Measurements from ENCODE around the gene ZFTA. TPM values are rescaled to one million over a fixed set of nuclear protein-coding genes. Genes with fewer than 3 reads are reported as not detected.
"Not testable (repeated sequence)": the region's sequence is repeated elsewhere in the genome, so short reads cannot be mapped to it uniquely, and the experiment has no call there.

ZFTA gene
- total and polyA plus RNA-seq, 4 donors = 1.7 to 12.1 (median 6.8) TPM

DNA sequence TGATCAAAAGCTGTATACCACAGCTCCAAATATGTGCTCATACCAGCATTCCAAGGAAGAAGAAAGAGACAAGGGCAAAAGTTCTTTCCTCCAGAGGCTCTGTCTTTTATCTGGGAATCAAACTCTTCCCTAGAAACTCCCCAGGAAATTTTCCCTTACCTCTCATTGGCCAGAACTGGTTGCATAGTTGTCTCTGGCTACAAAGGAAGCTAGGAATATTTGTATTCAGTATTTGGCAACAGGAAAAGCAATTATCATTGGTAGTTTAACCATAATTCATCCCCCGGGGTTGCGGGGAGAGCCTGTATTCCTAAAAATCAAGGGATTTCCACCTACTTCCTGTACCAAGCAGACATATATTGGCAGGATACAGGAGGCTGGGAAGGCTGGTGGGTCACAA is 10.5 kb upstream of the ZFTA start:
- DNase-seq (ENCODE audit: low spot score) = no peak
- 72% methylated on average over 2 of the region's 2 CpGs for WGBS
- Histone ChIP-seq H3K9ac (ENCODE audit: low read depth in 1 of 2, low read length in 2 of 2) (no peak overlapping the region), H3K36me3 (ENCODE audit: control insufficient read depth in 4 of 4, insufficient read depth in 3 of 4, low read depth in 1 of 4, low read length in 3 of 4) (no peaks in the 10 kb centered on the region), H3K4me3 (ENCODE audit: low read depth in 1 of 3, low read length in 3 of 3) (no peak overlapping the region), H3K4me1 (ENCODE audit: control insufficient read depth in 4 of 4, insufficient read depth in 4 of 4, low read length in 3 of 4) (peaks cover 0 to 2% (median 0%) of the 10 kb centered on the region in 4 donors), H3K9me3 (ENCODE audit: control insufficient read depth in 4 of 4, low read length in 3 of 4) (no peaks in the 10 kb centered on the region), H3K27me3 (ENCODE audit: control insufficient read depth in 4 of 4, insufficient read depth in 4 of 4, low read length in 3 of 4) (no peaks in the 10 kb centered on the region), H3K27ac (ENCODE audit: low read depth in 1 of 2, low read length in 2 of 2) (no peak overlapping the region)
- TF ChIP-seq, protein P1, sequence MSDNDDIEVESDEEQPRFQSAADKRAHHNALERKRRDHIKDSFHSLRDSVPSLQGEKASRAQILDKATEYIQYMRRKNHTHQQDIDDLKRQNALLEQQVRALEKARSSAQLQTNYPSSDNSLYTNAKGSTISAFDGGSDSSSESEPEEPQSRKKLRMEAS (IDR thresholded peaks at IDR 0.05) = no peak
- TF ChIP-seq HNF4A (conservative IDR thresholded peaks at IDR 0.05) (no peak), EGR1 (IDR thresholded peaks at IDR 0.05; ENCODE audit: low read depth in 2 of 2) (no peak), RXRA (IDR thresholded peaks at IDR 0.05) (no peak), GABPA (IDR thresholded peaks at IDR 0.05 in 1 of 2, conservative IDR thresholded peaks at IDR 0.05 in 1 of 2) (no peak), HNF4G (IDR thresholded peaks at IDR 0.05) (no peak), TAF1 (conservative IDR thresholded peaks at IDR 0.05) (no peak), RAD21 (IDR thresholded peaks at IDR 0.05) (no peak), JUND (IDR thresholded peaks at IDR 0.05) (no peak)
- TF ChIP-seq, protein P2, sequence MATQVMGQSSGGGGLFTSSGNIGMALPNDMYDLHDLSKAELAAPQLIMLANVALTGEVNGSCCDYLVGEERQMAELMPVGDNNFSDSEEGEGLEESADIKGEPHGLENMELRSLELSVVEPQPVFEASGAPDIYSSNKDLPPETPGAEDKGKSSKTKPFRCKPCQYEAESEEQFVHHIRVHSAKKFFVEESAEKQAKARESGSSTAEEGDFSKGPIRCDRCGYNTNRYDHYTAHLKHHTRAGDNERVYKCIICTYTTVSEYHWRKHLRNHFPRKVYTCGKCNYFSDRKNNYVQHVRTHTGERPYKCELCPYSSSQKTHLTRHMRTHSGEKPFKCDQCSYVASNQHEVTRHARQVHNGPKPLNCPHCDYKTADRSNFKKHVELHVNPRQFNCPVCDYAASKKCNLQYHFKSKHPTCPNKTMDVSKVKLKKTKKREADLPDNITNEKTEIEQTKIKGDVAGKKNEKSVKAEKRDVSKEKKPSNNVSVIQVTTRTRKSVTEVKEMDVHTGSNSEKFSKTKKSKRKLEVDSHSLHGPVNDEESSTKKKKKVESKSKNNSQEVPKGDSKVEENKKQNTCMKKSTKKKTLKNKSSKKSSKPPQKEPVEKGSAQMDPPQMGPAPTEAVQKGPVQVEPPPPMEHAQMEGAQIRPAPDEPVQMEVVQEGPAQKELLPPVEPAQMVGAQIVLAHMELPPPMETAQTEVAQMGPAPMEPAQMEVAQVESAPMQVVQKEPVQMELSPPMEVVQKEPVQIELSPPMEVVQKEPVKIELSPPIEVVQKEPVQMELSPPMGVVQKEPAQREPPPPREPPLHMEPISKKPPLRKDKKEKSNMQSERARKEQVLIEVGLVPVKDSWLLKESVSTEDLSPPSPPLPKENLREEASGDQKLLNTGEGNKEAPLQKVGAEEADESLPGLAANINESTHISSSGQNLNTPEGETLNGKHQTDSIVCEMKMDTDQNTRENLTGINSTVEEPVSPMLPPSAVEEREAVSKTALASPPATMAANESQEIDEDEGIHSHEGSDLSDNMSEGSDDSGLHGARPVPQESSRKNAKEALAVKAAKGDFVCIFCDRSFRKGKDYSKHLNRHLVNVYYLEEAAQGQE (IDR thresholded peaks at IDR 0.05) = no peak
- TF ChIP-seq, protein P3, sequence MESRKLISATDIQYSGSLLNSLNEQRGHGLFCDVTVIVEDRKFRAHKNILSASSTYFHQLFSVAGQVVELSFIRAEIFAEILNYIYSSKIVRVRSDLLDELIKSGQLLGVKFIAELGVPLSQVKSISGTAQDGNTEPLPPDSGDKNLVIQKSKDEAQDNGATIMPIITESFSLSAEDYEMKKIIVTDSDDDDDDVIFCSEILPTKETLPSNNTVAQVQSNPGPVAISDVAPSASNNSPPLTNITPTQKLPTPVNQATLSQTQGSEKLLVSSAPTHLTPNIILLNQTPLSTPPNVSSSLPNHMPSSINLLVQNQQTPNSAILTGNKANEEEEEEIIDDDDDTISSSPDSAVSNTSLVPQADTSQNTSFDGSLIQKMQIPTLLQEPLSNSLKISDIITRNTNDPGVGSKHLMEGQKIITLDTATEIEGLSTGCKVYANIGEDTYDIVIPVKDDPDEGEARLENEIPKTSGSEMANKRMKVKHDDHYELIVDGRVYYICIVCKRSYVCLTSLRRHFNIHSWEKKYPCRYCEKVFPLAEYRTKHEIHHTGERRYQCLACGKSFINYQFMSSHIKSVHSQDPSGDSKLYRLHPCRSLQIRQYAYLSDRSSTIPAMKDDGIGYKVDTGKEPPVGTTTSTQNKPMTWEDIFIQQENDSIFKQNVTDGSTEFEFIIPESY (IDR thresholded peaks at IDR 0.05) = no peak

DNA sequence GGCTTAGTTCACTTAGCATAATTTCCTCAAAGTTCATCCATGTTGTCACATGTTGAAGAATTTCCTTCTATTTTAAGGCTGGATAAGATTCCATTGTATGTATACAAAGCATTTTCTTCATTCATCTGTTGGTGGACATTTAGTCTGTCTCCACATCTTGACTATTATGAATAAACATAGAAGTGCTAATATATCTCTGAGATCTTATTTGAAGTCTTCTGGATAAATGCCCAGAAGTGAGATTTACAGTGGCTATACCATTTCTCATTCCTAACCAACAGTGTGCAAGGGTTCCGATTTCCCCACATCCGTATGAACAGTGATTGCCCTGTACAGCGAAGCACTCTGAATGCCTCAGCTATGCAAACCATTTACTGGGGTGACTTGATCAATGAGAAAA is 6.6 kb upstream of the ZFTA start:
- no peak overlapping the region for H3K27ac ChIP-seq (ENCODE audit: low read depth in 1 of 2, low read length in 2 of 2)
- no peak overlapping the region for H3K4me3 ChIP-seq (ENCODE audit: low read depth in 1 of 3, low read length in 3 of 3)
- TF ChIP-seq TAF1 (conservative IDR thresholded peaks at IDR 0.05) = no peak
- TF ChIP-seq, protein P2 (IDR thresholded peaks at IDR 0.05) = no peak
- TF ChIP-seq, protein P1 (IDR thresholded peaks at IDR 0.05) = no peak
- TF ChIP-seq, protein P4, sequence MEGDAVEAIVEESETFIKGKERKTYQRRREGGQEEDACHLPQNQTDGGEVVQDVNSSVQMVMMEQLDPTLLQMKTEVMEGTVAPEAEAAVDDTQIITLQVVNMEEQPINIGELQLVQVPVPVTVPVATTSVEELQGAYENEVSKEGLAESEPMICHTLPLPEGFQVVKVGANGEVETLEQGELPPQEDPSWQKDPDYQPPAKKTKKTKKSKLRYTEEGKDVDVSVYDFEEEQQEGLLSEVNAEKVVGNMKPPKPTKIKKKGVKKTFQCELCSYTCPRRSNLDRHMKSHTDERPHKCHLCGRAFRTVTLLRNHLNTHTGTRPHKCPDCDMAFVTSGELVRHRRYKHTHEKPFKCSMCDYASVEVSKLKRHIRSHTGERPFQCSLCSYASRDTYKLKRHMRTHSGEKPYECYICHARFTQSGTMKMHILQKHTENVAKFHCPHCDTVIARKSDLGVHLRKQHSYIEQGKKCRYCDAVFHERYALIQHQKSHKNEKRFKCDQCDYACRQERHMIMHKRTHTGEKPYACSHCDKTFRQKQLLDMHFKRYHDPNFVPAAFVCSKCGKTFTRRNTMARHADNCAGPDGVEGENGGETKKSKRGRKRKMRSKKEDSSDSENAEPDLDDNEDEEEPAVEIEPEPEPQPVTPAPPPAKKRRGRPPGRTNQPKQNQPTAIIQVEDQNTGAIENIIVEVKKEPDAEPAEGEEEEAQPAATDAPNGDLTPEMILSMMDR (IDR thresholded peaks at IDR 0.05; ENCODE audit: low read depth, low read length, missing input control) = no peak
- TF ChIP-seq SP1 (IDR thresholded peaks at IDR 0.05) = no peak
- no peak for TF ChIP-seq JUND (IDR thresholded peaks at IDR 0.05)
- no peak for TF ChIP-seq EGR1 (IDR thresholded peaks at IDR 0.05; ENCODE audit: low read depth in 2 of 2)
- WGBS = 95% methylated on average over 3 of the region's 3 CpGs
- H3K4me1 ChIP-seq (ENCODE audit: control insufficient read depth in 4 of 4, insufficient read depth in 4 of 4, low read length in 3 of 4) = peaks cover 0 to under 1% (median 0%) of the 10 kb centered on the region in 4 donors
- H3K27me3 ChIP-seq (ENCODE audit: control insufficient read depth in 4 of 4, insufficient read depth in 4 of 4, low read length in 3 of 4) = no peaks in the 10 kb centered on the region
- no peaks in the 10 kb centered on the region for H3K9me3 ChIP-seq (ENCODE audit: control insufficient read depth in 4 of 4, low read length in 3 of 4)
- no peaks in the 10 kb centered on the region for H3K36me3 ChIP-seq (ENCODE audit: control insufficient read depth in 4 of 4, insufficient read depth in 3 of 4, low read depth in 1 of 4, low read length in 3 of 4)
- H3K9ac ChIP-seq (ENCODE audit: low read depth in 1 of 2, low read length in 2 of 2) = no peak overlapping the region
- no peak for DNase-seq (ENCODE audit: low spot score)

DNA sequence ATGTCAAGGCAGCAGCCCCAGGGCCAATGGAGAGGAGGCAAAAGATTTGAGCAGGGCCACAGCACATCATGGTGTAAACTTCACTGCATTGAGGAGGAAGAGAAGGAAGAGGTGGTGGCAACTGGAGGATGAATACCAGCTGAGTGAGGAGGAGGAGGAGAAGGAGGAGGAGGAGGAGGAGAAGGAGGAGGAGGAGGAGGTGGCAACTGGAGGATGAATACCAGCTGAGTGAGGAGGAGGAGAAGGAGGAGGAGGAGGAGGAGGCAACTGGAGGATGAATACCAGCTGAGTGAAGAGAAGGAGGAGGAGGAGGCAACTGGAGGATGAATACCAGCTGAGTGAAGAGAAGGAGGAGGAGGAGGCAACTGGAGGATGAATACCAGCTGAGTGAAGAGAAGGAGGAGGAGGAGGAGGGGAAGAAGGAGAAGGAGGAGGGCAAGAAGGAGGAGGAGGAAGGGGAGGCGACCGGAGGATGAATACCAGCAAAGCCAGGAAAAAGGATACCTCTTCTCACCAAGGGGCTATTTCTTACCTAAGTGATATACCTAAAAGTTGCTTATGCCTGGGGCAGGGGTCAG is 3.3 kb upstream of the ZFTA start:
- H3K4me3 ChIP-seq (ENCODE audit: low read depth in 1 of 3, low read length in 3 of 3); DNase-seq (ENCODE audit: low spot score); H3K9ac ChIP-seq (ENCODE audit: low read depth in 1 of 2, low read length in 2 of 2); H3K9me3 ChIP-seq (ENCODE audit: control insufficient read depth in 4 of 4, low read length in 3 of 4); H3K27ac ChIP-seq (ENCODE audit: low read depth in 1 of 2, low read length in 2 of 2); H3K36me3 ChIP-seq (ENCODE audit: control insufficient read depth in 4 of 4, insufficient read depth in 3 of 4, low read depth in 1 of 4, low read length in 3 of 4); H3K27me3 ChIP-seq (ENCODE audit: control insufficient read depth in 4 of 4, insufficient read depth in 4 of 4, low read length in 3 of 4): not testable (repeated sequence)
- peaks cover 7 to 21% (median 14%) of the 10 kb centered on the region in 4 donors for H3K4me1 ChIP-seq (ENCODE audit: control insufficient read depth in 4 of 4, insufficient read depth in 4 of 4, low read length in 3 of 4)
- WGBS = 97% methylated on average over 2 of the region's 2 CpGs
